Neuron (in vitro differentiated cells): ENCODE results near the gene ATXN7L3.

Source experiments
- H2AFZ ChIP-seq: one replicate; pipeline ENCODE4 v1.6.1; 2013; ENCODE audit warnings: low read depth, mild to moderate bottlenecking, inconsistent platforms, low read length, moderate library complexity
- H3K27me3 ChIP-seq: one replicate; pipeline ENCODE4 v1.6.1; 2013; ENCODE audit warnings: low read length; ENCODE audit not compliant: insufficient read depth
- H3K36me3 ChIP-seq: one replicate; pipeline ENCODE4 v1.6.1; 2013; ENCODE audit warnings: low read length; ENCODE audit not compliant: insufficient read depth
- H3K4me1 ChIP-seq: one replicate; pipeline ENCODE4 v1.6.1; 2013; ENCODE audit warnings: low read length; ENCODE audit not compliant: insufficient read depth
- H3K4me3 ChIP-seq: 2 replicates; pipeline ENCODE4 v1.5.1; 2013; ENCODE audit warnings: mild to moderate bottlenecking, low read length, moderate library complexity
- H3K9me3 ChIP-seq: one replicate; pipeline ENCODE4 v1.6.1; 2013; ENCODE audit warnings: low read length

The ATXN7L3 gene

DNA sequence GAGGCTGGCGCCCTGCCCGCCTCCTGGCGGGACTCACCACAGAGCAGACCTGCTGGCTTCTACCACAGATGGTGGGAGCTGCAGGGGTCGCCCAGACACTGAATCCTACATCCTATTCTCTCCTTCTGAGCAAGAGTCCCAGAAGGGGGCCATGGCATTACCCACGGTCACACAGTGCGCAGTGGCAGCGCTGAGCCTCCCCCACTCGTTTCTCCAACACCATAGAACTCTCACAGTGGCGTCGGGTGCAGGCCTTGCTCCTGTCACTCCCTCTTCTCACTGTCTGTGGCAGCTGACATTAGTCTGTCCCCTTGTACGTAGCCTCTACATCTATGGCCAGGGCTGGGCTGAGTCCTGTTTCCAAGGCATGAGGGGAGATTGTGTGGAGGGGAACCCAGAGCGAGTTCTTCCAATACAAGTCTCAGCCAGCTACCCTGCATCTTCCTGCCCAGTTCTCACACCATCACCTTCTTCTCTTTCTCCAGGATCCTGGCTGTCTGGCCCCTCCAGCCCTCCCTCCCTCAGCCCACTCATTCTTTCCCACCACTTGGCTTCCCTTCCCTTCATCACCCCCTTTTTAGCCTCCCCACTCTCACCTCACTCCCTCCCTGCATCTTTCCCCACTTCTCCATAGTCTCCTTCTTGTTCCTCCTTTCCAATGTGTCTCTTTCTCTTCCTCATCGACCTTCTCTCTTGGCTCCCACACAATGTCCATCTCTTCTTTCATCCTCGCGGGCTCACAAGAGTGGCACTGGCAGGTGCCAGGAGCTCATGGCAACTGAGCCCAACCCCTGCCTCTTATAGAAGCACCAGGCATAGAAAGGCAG is 13.9 kb upstream of the ATXN7L3 start:
- H3K4me3 ChIP-seq = no peak overlapping the region
- no peaks in the 10 kb centered on the region for H3K27me3 ChIP-seq
- H2AFZ ChIP-seq = no peak overlapping the region
- no peaks in the 10 kb centered on the region for H3K9me3 ChIP-seq
- H3K4me1 ChIP-seq = peaks cover 13% of the 10 kb centered on the region
- peaks cover 79% of the 10 kb centered on the region for H3K36me3 ChIP-seq

DNA sequence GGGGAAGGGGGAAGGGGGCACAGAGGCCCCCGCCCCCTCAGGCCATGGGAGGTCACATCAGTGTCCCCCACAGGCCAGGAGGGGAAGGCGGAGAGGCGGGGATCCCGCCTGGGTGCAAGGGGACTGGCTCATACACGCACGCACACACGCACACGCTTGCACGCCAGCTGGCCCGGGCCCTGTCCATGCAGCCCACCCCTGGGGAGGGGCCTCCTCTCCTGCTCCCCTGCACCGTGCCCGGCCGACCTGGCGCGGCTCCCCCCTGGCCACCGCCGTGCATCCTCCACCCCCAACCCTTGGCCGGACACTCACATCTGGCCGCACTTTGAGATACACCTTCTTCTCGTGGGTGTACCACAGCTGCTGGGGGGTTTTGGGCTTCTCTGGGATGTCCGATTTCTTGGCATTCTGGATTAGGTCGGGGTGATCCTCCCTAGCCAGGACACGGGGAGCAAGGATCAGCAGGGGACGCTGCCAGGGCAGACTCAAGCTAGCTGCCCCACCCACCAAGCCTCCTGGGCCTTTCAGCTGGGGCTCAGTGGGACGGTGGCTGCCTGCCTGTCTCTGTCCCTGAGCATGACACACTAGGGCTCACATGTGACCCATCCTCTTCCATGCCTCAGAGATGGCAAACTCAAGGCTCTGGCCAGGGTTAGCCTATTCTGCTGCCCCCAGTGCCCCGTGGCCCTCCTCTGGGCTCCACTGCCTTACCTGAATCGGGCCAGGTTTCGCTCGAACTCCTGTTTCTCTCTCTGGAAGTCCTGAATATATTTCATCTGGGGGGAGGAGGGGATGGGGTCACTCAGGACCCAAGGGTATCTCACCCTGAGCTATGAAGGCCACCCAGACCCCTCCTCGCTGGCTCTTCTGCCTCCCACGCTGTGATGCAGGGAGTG is 13.1 kb upstream of the ATXN7L3 start:
- Histone ChIP-seq H3K27me3 (no peaks in the 10 kb centered on the region), H3K4me1 (peaks cover 8% of the 10 kb centered on the region), H2AFZ (no peak overlapping the region), H3K9me3 (no peaks in the 10 kb centered on the region), H3K4me3 (no peak overlapping the region), H3K36me3 (peaks cover 88% of the 10 kb centered on the region)

DNA sequence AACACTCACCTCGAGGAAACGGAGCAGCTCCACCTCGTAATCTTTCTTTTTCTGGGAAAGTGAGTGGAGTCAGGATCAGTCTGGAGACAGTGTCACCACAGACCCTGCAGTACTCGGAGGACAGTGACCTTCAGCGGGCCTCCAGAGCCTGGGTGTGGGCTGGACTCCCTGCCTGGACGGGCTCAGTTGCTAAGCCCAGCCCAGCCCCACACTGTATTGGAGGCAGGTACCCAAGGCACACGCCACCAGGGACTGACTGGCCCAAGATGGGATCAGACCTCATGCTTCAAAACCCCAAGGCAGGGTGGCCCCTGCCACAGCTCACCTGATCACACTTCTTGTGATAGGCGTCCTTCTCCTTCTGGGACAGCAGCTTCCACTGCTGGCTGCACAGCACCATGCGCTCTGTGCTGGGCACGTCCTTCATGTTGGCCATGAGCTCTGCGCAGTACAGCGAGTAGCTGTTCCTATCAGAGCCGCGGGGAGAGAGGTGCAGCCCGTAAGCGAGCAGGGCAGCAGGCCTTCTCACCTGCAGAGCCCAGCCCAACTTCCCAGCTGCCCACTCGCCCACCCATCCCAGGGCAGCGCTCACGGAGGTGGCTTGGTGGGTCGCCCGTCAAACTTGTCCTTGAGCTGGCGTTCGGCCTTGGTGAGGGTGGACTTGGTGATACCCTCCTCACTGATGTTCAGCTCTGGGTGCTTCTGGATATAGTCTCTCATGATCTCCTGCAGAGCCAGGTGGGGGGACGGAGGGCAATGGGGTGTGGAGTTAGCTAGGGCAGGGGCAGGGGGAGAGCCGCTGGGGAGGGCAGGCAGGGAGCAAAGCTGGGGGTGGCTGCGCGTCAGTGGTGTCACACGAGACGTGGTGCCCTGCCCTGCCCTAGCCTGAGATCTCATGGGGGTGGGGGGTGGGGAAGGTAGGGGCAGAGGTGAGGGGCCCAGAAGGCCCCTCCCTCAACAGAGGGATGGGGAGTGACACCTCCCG is 11.9 kb upstream of the ATXN7L3 start:
- Histone ChIP-seq H3K27me3 (no peaks in the 10 kb centered on the region), H3K9me3 (no peaks in the 10 kb centered on the region), H3K36me3 (peaks cover 90% of the 10 kb centered on the region), H3K4me1 (no peaks in the 10 kb centered on the region), H2AFZ (no peak overlapping the region), H3K4me3 (no peak overlapping the region)

DNA sequence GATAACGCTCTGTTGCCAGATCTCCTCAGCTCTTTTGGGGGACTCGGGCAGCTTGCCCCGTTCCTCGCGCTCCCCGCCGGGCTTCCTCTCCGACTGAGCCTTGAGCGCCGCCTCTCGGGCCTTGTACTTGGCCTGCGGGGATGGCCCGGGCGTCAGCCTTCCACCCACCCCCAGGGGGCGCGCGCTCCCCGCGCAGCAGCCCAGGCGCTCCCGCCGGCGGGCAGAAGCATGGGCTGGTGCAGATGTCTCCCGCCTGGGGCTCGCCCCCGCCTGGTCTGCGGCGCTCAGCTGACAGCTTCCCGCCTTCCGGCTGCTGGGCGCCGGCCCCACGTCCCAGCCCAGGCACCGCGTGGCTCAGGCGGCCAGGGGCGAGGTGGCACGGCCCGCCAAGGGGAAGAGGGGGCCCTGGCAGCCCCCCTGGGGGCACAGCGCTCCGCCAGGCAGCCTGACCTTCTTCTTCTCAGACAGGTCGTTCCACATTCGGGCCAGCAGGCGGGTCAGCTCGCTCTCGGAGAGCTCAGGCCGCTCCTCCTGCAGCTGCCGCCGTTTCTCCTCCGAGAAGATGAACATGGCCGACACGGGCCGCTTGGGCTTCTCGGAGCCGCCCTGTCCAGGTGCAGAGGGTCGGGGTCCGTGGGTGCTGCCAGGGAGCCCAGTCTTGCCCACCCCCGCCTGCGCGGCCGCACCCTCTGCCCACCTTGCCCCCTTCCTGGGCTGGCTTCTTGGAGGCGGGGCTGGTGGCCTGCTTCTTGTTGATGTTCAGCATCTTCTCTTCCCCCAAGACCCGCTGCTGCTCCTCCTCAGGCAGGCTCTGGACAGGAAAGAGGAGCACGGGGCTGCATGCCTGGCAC is 10.9 kb upstream of the ATXN7L3 start:
- Histone ChIP-seq H3K36me3 (peaks cover 83% of the 10 kb centered on the region), H2AFZ (no peak overlapping the region), H3K4me1 (no peaks in the 10 kb centered on the region), H3K9me3 (no peaks in the 10 kb centered on the region), H3K27me3 (no peaks in the 10 kb centered on the region), H3K4me3 (no peak overlapping the region)

DNA sequence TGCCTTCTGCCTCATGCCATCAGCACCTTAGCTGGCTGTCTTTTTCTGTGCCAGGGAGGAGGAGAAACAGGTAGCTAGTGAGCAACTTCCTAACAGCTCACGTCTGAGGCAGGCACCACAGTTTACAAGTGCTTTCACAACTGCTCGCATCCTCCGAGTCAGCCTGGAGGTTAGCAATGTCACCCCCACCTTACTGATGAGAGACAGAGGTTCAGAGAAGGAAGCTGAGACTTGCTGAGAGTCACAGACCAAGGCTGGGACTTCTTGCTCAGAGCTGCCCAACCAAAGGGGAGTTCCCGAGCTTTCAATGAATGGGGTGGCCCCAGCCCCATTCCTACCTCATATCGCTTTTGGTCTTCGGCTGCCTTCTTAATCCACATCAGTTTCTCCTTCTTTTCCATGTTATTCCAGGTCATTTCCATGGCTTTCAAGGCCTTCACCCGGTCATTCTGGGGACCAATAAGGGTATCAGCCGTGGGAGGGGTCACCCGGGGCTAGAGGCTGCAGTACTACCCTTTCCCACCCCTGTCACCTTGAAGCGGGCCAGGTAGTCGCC is 10.2 kb upstream of the ATXN7L3 start:
- Histone ChIP-seq H3K27me3 (no peaks in the 10 kb centered on the region), H2AFZ (no peak overlapping the region), H3K9me3 (no peaks in the 10 kb centered on the region), H3K4me1 (no peaks in the 10 kb centered on the region), H3K36me3 (peaks cover 76% of the 10 kb centered on the region), H3K4me3 (no peak overlapping the region)

DNA sequence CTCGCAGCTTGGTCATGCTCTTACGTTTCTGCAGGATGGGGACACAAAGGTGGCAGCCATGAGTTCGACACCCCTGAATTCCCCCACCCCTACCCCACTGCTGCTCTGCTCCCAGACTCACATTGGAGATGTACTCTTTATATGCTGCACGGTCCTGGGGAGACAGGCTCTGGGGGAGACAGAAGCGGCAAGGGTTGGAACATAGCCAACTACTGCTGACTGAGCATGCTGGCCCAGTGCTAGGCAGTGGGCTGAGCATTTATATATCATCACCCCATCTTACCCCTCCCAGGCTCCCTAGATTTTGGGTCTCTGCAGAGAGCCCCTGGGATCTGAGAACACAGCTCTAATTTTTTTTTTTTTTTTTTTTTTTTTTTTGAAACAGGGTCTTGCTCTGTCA is 8.1 kb upstream of the ATXN7L3 start:
- Histone ChIP-seq H3K9me3 (no peaks in the 10 kb centered on the region), H3K36me3 (peaks cover 56% of the 10 kb centered on the region), H2AFZ (no peak overlapping the region), H3K4me3 (no peak overlapping the region), H3K27me3 (no peaks in the 10 kb centered on the region), H3K4me1 (no peaks in the 10 kb centered on the region)

DNA sequence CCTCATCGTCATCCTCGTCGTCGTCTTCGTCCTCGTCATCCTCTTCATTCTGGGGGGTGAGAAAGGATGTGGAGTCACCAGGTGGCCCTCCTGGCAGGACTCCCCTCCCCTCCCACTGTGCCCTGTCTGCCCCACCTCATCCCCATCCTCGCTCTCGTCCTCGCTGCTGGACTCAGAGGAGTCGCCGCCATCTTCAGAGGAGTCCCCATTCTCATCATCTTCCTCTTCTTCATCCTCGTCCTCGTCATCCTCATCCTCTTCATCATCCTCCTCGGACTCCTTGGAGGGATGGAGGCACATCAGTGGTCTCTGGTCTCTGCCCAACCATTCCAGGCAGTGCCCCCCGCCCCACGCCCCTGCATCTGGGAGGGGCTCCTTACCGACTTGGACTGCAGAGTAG is 7.6 kb upstream of the ATXN7L3 start:
- H3K4me1 ChIP-seq = no peaks in the 10 kb centered on the region
- peaks cover 52% of the 10 kb centered on the region for H3K36me3 ChIP-seq
- no peaks in the 10 kb centered on the region for H3K27me3 ChIP-seq
- H3K9me3 ChIP-seq = no peaks in the 10 kb centered on the region
- no peak overlapping the region for H2AFZ ChIP-seq
- no peak overlapping the region for H3K4me3 ChIP-seq

DNA sequence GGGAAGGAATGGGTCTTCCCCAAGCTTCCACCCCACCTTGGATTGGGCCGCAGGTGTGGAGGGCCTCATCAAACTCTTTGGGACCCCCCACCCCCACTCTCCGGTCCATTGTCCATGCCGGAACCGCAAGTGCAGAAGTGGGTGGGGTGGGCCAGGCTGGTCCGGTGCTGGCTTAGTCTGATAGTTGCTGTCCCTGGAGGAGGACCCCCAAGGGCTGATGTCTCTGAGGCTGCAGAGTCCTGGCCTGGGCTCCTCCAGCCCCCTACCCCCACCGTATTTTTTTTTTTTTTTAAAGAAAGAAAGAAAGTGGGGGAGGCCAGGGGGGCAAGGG is 7.1 kb upstream of the ATXN7L3 start:
- H3K9me3 ChIP-seq = no peaks in the 10 kb centered on the region
- H3K36me3 ChIP-seq = peaks cover 51% of the 10 kb centered on the region
- no peak overlapping the region for H2AFZ ChIP-seq
- H3K27me3 ChIP-seq = no peaks in the 10 kb centered on the region
- H3K4me1 ChIP-seq = no peaks in the 10 kb centered on the region
- no peak overlapping the region for H3K4me3 ChIP-seq

DNA sequence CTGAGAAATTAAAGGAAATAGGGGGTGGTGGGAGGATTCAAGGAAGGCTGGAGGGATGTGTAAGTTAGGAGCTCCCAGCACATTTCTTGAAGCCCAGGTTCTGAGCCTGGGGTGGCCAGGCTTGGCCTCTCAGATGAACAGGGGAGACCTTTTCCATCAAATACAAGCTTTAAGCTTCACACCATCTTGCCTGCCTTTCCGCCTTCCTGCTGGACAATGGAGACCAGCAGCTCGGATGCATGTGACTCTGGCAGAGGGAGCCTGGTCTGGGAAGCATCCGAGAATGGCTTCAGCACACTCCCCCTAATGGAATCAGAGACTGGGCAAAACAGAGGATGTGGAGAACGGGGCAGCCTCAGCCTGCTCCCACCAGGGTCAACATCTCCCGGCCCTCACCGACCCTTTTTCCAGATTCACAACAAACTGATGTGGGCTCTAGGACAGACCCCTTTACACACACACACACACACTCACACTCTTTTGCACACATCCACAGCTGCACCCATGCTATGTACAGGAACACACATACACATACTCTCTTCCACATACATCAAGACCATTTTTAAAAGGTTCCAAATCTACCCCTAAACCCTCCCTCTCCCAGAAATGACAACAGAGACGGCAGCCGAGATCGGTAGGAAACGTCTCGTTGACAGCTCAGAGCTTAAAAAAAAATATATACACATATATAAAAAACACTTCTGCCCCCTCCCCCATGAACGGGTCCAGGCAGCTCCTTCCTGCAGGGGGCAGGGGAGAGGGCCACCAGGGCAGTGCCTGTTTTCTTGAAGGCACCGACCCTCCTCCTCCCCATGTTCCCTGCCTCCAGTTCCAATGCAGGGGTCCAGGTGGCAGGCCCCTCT is 6.5 kb upstream of the ATXN7L3 start:
- H2AFZ ChIP-seq = no peak overlapping the region
- peaks cover under 1% of the 10 kb centered on the region for H3K4me1 ChIP-seq
- H3K36me3 ChIP-seq = peaks cover 45% of the 10 kb centered on the region
- no peaks in the 10 kb centered on the region for H3K27me3 ChIP-seq
- H3K9me3 ChIP-seq = no peaks in the 10 kb centered on the region
- no peak overlapping the region for H3K4me3 ChIP-seq

DNA sequence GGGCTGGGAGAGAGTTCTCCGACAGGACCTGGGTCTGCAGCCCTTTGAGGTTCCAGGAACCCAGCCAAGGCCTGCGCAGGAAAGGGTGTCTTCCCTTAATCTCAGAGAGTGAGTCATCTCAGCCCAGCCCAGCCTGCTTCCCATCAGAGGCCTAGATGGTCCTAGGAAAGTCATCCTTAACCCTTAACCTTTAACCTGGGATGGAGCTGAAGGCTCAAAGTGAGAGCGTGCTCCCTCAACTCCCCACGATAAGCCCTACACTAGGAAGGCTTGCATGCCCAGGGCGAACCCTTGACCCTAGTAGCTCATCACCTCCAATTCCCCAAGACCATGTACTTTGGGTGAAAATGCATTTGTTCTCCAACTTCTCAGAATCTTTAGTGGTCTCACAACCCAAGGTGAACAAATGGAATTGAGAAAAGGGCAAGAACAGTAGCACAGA is 4.8 kb upstream of the ATXN7L3 start:
- no peaks in the 10 kb centered on the region for H3K27me3 ChIP-seq
- no peak overlapping the region for H2AFZ ChIP-seq

DNA sequence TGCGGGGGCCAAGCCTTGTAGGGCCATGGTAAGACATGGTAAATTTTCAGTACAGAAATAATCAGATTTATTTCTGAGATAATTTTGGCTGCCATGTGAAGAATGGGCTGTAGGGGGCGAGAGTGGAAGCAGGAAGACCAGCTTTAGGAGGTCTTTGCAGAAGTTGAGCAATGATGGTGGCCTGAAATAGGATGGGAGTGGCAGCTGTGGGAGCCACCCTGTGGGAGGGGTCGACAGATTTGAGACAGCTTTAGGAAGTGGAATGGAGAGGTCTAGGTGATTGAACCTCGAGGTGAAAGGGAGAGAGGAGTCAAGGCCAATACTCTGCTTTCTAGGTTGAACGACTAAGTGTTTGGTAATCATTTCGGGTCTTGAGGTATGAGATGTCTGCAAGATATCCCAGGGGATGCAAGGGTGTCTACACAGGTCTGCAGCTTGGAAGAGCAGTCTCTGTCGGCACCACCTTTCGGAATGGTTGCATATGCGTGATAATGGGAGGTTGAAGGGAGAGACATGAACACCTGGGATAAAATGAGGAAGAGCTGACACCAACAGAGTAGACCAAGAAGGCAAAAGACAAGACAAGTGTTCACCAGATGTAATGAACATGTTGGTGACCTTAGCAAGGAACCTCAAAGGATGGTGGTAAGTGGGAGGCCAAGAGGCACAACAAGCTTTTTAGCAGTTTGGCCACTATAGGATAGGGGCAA is 4.2 kb upstream of the ATXN7L3 start:
- Histone ChIP-seq H2AFZ (no peak overlapping the region), H3K27me3 (no peaks in the 10 kb centered on the region), H3K36me3 (peaks cover 24% of the 10 kb centered on the region), H3K4me1 (peaks cover 8% of the 10 kb centered on the region), H3K9me3 (no peaks in the 10 kb centered on the region), H3K4me3 (no peak overlapping the region)

More for the DNA sequence above, 4.8 kb upstream of the ATXN7L3 start:
- Histone ChIP-seq H3K4me3 (no peak overlapping the region), H3K36me3 (peaks cover 29% of the 10 kb centered on the region), H3K4me1 (peaks cover 8% of the 10 kb centered on the region), H3K9me3 (no peaks in the 10 kb centered on the region)
